ENCODE results near the gene MAGEF1. TPM values are rescaled to one million over a fixed set of nuclear protein-coding genes. Genes with fewer than 3 reads are reported as not detected.

Gene MAGEF1
- total and polyA plus RNA-seq, 8 donors, result 10.4 to 34.0 (median 16.7) TPM

DNA sequence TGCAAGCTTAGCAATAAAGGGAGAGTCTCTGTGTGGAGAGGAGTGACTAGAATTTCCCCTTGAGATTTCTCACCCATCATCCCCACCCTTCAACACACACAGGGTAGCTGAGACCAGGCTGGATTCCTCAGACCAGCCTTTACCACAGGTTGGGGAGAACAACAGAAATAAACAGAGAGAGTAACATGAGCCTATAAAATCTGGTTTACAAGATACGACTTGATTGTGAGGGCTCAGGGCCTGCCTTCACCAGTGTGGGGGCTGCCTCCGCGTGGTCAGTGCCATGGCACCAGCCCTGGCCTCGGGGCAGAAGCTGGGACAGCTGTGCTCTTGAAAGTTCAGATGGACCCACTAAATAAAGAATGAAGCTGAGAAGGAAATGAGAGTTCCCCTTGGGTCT is 14.6 kb upstream of the MAGEF1 start:
- intact Hi-C loops (cut with DNase I), result no loop called here
- H3K9me3 ChIP-seq, result no peaks in the 10 kb centered on the region
- TF ChIP-seq, protein P1, sequence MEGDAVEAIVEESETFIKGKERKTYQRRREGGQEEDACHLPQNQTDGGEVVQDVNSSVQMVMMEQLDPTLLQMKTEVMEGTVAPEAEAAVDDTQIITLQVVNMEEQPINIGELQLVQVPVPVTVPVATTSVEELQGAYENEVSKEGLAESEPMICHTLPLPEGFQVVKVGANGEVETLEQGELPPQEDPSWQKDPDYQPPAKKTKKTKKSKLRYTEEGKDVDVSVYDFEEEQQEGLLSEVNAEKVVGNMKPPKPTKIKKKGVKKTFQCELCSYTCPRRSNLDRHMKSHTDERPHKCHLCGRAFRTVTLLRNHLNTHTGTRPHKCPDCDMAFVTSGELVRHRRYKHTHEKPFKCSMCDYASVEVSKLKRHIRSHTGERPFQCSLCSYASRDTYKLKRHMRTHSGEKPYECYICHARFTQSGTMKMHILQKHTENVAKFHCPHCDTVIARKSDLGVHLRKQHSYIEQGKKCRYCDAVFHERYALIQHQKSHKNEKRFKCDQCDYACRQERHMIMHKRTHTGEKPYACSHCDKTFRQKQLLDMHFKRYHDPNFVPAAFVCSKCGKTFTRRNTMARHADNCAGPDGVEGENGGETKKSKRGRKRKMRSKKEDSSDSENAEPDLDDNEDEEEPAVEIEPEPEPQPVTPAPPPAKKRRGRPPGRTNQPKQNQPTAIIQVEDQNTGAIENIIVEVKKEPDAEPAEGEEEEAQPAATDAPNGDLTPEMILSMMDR (IDR thresholded peaks at IDR 0.05), result no peak
- WGBS, 2 donors, result 76 to 83% methylated on average over 4 of the region's 4 CpGs
- H3K36me3 ChIP-seq, result no peaks in the 10 kb centered on the region
- FAIRE-seq (no peak), ATAC-seq (no peak), DNase-seq (no peak)
- H3K27ac ChIP-seq, result no peak overlapping the region
- H3K27me3 ChIP-seq, result no peaks in the 10 kb centered on the region
- H3K4me3 ChIP-seq, result no peak overlapping the region
- peaks cover 0 to 3% (median 3%) of the 10 kb centered on the region in 3 donors for H3K4me1 ChIP-seq

DNA sequence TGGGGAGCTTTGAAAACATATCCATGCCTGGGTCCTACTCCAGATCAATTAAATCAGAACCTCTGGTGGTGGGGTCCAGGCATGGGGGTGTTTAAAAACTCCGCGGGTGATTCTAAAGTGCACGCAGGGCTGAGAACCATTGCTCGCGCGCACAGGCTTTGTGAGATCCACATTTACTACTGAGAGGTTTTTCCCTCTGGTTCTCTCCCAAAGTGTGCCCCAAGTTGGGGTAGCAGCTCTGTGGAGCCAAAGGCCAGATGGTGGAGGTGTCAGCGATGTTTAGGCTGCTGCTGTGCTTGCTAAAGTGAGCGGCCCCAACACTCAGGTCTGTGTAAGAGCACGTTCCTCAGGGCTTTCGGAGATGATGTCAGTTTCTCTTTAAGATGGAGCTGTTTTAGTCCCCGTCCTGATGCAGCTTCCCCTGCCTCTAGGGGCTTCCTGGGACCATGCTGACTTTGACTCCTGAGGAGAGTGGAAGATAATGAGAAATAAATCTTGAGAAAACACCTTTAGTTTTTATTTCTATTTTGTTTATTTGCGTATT is 13.4 kb upstream of the MAGEF1 start:
- Histone ChIP-seq H3K36me3 (no peaks in the 10 kb centered on the region), H3K4me3 (no peak overlapping the region), H3K27me3 (no peaks in the 10 kb centered on the region), H3K4me1 (peaks cover 0 to 3% (median 3%) of the 10 kb centered on the region in 3 donors), H3K9me3 (no peaks in the 10 kb centered on the region), H3K27ac (no peak overlapping the region)
- TF ChIP-seq, protein P1 (IDR thresholded peaks at IDR 0.05), result no peak
- WGBS, 2 donors, result 94 to 95% methylated on average over 12 of the region's 12 CpGs
- ATAC-seq (no peak), DNase-seq (no peak), FAIRE-seq (no peak)
- intact Hi-C loops (cut with DNase I), result no loop called here

DNA sequence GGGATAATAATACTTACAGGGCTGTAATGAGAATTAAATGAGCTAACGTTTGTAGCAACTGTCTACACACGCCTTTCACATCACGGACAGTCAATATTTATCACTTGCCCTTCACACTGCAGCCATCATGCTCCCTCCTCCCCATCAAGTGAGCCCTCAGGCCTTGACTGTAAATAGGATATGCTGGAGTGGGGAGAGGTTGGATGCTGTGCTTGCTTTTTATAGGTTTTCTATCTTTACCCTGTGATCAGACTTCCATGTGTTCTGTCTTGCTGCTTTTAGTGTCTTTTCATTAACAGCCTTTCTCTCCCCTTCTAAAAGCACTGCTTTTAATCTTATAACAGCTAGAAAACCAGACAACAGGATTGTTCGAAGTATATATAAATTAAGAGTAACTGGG is 12.8 kb upstream of the MAGEF1 start:
- H3K4me1 ChIP-seq, result peaks cover 0 to 3% (median 3%) of the 10 kb centered on the region in 3 donors
- intact Hi-C loops (cut with DNase I), result no loop called here
- H3K27ac ChIP-seq, result no peak overlapping the region
- H3K4me3 ChIP-seq, result no peak overlapping the region
- ATAC-seq, result no peak
- TF ChIP-seq, protein P1 (IDR thresholded peaks at IDR 0.05), result no peak
- no peaks in the 10 kb centered on the region for H3K36me3 ChIP-seq
- FAIRE-seq, result no peak
- H3K9me3 ChIP-seq, result no peaks in the 10 kb centered on the region
- WGBS, 2 donors, result 89 to 92% methylated on average over 4 of the region's 4 CpGs
- no peaks in the 10 kb centered on the region for H3K27me3 ChIP-seq
- no peak for DNase-seq

DNA sequence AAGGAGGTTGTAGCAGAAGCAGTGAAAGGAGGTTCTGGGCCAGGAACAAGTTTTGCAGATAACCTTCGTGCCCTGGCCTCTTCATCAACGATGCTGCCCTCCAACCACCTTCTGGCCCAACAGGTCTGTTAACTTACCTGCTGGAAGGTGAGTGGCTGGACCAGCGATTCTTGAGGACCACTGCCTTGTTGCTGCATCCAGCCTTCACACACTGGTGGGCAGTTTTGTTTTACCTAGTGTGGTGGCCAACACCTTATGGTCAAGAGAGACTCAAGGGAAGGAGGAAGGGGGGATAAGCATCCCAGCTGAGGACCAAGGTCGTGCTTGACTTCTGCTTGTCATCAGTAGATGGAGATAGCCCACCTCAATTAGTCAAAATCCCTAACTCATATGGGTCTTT is 7.8 kb upstream of the MAGEF1 start:
- Histone ChIP-seq H3K4me3 (no peak overlapping the region), H3K9me3 (no peaks in the 10 kb centered on the region), H3K27me3 (no peaks in the 10 kb centered on the region), H3K27ac (no peak overlapping the region), H3K4me1 (no peaks in the 10 kb centered on the region), H3K36me3 (no peaks in the 10 kb centered on the region)
- no peak for DNase-seq
- FAIRE-seq, result no peak
- intact Hi-C loops (cut with DNase I), result no loop called here
- no peak for ATAC-seq
- TF ChIP-seq, protein P1 (IDR thresholded peaks at IDR 0.05), result no peak
- WGBS, 2 donors, result 70 to 82% methylated on average over 4 of the region's 4 CpGs

DNA sequence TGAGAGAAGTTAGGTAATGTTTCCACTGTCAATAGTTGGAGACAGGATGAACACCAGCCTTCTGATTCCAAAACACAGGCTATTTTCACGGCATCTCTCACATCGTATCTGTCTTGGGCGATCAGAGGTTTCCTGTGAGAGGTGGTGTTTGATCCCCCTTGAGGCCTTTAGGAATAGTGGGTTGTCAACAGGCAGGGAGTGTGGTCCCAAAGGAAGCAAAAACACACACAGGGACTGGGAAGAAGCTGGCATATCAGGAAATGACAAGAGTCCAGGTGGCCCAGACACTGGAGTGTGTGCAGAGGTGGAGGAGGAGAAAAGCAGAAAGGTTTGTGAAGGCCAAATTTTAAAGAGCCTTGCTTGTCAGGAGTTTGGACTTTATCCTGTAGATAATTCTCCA is 6.6 kb upstream of the MAGEF1 start:
- no peak for FAIRE-seq
- H3K9me3 ChIP-seq, result no peaks in the 10 kb centered on the region
- ATAC-seq, result peak in 1 of 4 donors; percentile 17
- TF ChIP-seq, protein P1 (IDR thresholded peaks at IDR 0.05), result no peak
- intact Hi-C loops (cut with DNase I), result no loop called here
- H3K4me3 ChIP-seq, result no peak overlapping the region
- no peaks in the 10 kb centered on the region for H3K27me3 ChIP-seq
- no peaks in the 10 kb centered on the region for H3K4me1 ChIP-seq
- H3K27ac ChIP-seq, result no peak overlapping the region
- no peak for DNase-seq
- H3K36me3 ChIP-seq, result no peaks in the 10 kb centered on the region
- 70 to 78% methylated on average over 3 of the region's 3 CpGs for WGBS, 2 donors

Measured in pancreas (tissue), 10 donors.